HCT116 (cell line): ENCODE measurements around the gene CSGALNACT2. TPM values are rescaled to one million over a fixed set of nuclear protein-coding genes. Genes with fewer than 3 reads are reported as not detected.

ENCODE experiments used
- ATAC-seq: fragments of 200-7000 bp; cut with Tn5 transposase; 2 replicates; pipeline ENCODE4 v1.9.1; 2020; ENCODE audit warnings: mild to moderate bottlenecking, moderate library complexity
- Bru-seq: library from RNA; stranded (reverse); fragments of 400-500 nt; gene quantifications from one replicate; lab custom pipeline; 2021; lab: Mats Ljungman, UMichigan
- BruChase-seq, 2 experiments: library from RNA; stranded (reverse); fragments of 400-500 nt; gene quantifications; one replicate each; lab custom pipeline; 2021; lab: Mats Ljungman, UMichigan
- BruUV-seq: library from RNA; stranded (reverse); fragments of 400-500 nt; replicated peaks from 2 replicates; lab custom pipeline; 2021; lab: Mats Ljungman, UMichigan
- CTCF ChIA-PET: fragments of 300-600 bp; sonication (Branson Sonifier 250); formaldehyde crosslinking; loops from one replicate; lab custom pipeline; 2021; ENCODE audit warnings: antibody characterized with exemption; lab: Charles Lee
- POLR2A ChIA-PET: fragments of 300-600, 350-600 bp; sonication (Branson Sonifier 250); formaldehyde crosslinking; loops from one replicate; lab custom pipeline; 2021; ENCODE audit warnings: antibody characterized with exemption; lab: Charles Lee
- RAD21 ChIA-PET, 2 experiments: fragments of 300-600 bp; sonication (Branson Sonifier 250); formaldehyde crosslinking; loops; one replicate each; lab custom pipeline; 2023; ENCODE audit warnings: low total read pairs in 2 of 2; ENCODE audit not compliant: uncharacterized antibody in 2 of 2, unreplicated experiment in 2 of 2, low non-redundant PET in 1 of 2; lab: Charles Lee
- DNase-seq: peaks from one replicate; pipeline ENCODE4 v3.0.0-alpha.2; 2010; ENCODE audit warnings: low read depth, low spot score
- H2AFZ ChIP-seq: fragments of 200-600 bp; shearing (Covaris generic), sonication (generic); 2 replicates; pipeline ENCODE4 v1.6.1; 2017; ENCODE audit warnings: low read depth, mixed run types, mixed read lengths, antibody characterized with exemption, low read length; ENCODE audit not compliant: poor library complexity, severe bottlenecking
- H3K27ac ChIP-seq: 2 replicates; pipeline ENCODE4 v1.5.1; 2012; ENCODE audit warnings: low read depth, low read length
- H3K27me3 ChIP-seq: fragments of 200-600 bp; sonication (generic); 2 replicates; pipeline ENCODE4 v1.6.1; 2016; ENCODE audit warnings: mixed run types, low read length, mixed read lengths; ENCODE audit not compliant: insufficient read depth
- H3K36me3 ChIP-seq, 2 experiments: fragments of 200-500 bp in 1 of 2; fragments of 200-600 bp in 1 of 2; sonication (Bioruptor generic) in 1 of 2; sonication (generic) in 1 of 2; 2 replicates each; pipeline versions ENCODE4 v1.5.1 to v1.6.1; 2014 to 2016; ENCODE audit warnings: low read length in 2 of 2, inconsistent platforms in 1 of 2, mixed read lengths in 1 of 2, mixed run types in 1 of 2; ENCODE audit not compliant: insufficient read depth in 2 of 2, control insufficient read depth in 1 of 2
- H3K4me1 ChIP-seq, 2 experiments: fragments of 200-600 bp in 1 of 2; sonication (generic) in 1 of 2; 2 replicates each; pipeline versions ENCODE4 v1.5.1 to v1.6.1; 2012 to 2017; ENCODE audit warnings: low read length in 2 of 2, inconsistent platforms in 1 of 2, mild to moderate bottlenecking in 1 of 2, mixed read lengths in 1 of 2, mixed run types in 1 of 2, moderate library complexity in 1 of 2; ENCODE audit not compliant: insufficient read depth in 2 of 2, control insufficient read depth in 1 of 2
- H3K4me2 ChIP-seq: fragments of 200-600 bp; sonication (generic); 2 replicates; pipeline ENCODE4 v1.6.1; 2017; ENCODE audit warnings: mixed run types, low read length, mixed read lengths
- H3K4me3 ChIP-seq, 2 experiments: fragments of 200-600 bp in 1 of 2; sonication (generic) in 1 of 2; replicated peaks in 1 of 2; 2 replicates each; pipeline ENCODE4 v1.5.1; 2011 to 2016; ENCODE audit warnings: low read length in 2 of 2, control low read depth in 1 of 2, low read depth in 1 of 2, mild to moderate bottlenecking in 1 of 2, mixed read lengths in 1 of 2, mixed run types in 1 of 2
- H3K79me2 ChIP-seq: fragments of 200-600 bp; sonication (generic); 2 replicates; pipeline ENCODE4 v1.6.1; 2017; ENCODE audit warnings: mild to moderate bottlenecking, mixed run types, low read length, moderate library complexity, mixed read lengths; ENCODE audit not compliant: insufficient read depth
- H3K9ac ChIP-seq: fragments of 200-600 bp; sonication (generic); 2 replicates; pipeline ENCODE4 v1.6.1; 2016; ENCODE audit warnings: low read length, mixed read lengths
- H3K9me2 ChIP-seq: fragments of 200-600 bp; sonication (generic), shearing (Covaris generic); 2 replicates; pipeline ENCODE4 v1.6.1; 2017; ENCODE audit warnings: mixed run types, mild to moderate bottlenecking, moderate library complexity; ENCODE audit not compliant: insufficient read depth
- H3K9me3 ChIP-seq, 2 experiments: fragments of 200-500 bp in 1 of 2; fragments of 200-600 bp in 1 of 2; sonication (Bioruptor generic) in 1 of 2; sonication (generic) in 1 of 2; 2 replicates each; pipeline ENCODE4 v1.6.1; 2014 to 2017; ENCODE audit warnings: low read length in 2 of 2, mixed read lengths in 2 of 2, inconsistent platforms in 1 of 2, low read depth in 1 of 2, mild to moderate bottlenecking in 1 of 2, mixed run types in 1 of 2, moderate library complexity in 1 of 2; ENCODE audit not compliant: control insufficient read depth in 1 of 2, insufficient read depth in 1 of 2
- H4K20me1 ChIP-seq: fragments of 200-600 bp; sonication (generic), shearing (Covaris generic); 2 replicates; pipeline ENCODE4 v1.6.1; 2017; ENCODE audit warnings: mixed run types, mild to moderate bottlenecking, moderate library complexity; ENCODE audit not compliant: insufficient read depth
- CBX3 ChIP-seq: IDR thresholded peaks from 2 replicates; pipeline ENCODE4 v1.6.1; 2012; ENCODE audit warnings: low read depth
- CEBPB ChIP-seq: IDR thresholded peaks from 2 replicates; pipeline ENCODE4 v1.6.1; 2012; ENCODE audit warnings: low read depth
- POLR2A ChIP-seq: IDR thresholded peaks from 2 replicates; pipeline ENCODE4 v1.7.0; 2011; ENCODE audit warnings: borderline replicate concordance; ENCODE audit not compliant: insufficient read depth, insufficient read length; ENCODE audit errors: extremely low read depth
- POLR2AphosphoS5 ChIP-seq: IDR thresholded peaks from 2 replicates; pipeline ENCODE4 v1.6.1; 2011; ENCODE audit warnings: mild to moderate bottlenecking, low read depth, low read length, moderate library complexity
- RAD21 ChIP-seq: IDR thresholded peaks from 2 replicates; pipeline ENCODE4 v1.6.1; 2012; ENCODE audit warnings: low read depth, mild to moderate bottlenecking
- SRF ChIP-seq: IDR thresholded peaks from 2 replicates; pipeline ENCODE4 v1.6.1; 2012; ENCODE audit warnings: low read depth
- YY1 ChIP-seq: IDR thresholded peaks from 2 replicates; pipeline ENCODE4 v1.6.1; 2011; ENCODE audit warnings: low read length, low read depth, moderate library complexity, mild to moderate bottlenecking; ENCODE audit not compliant: insufficient replicate concordance; ENCODE audit errors: extremely low read depth
- ZFX ChIP-seq: fragments of 450-650 bp; IDR thresholded peaks from 2 replicates; pipeline ENCODE4 v1.6.1; 2017
- ZNF274 ChIP-seq: fragments of 200-500 bp; sonication (Bioruptor generic); IDR thresholded peaks from 2 replicates; pipeline ENCODE4 v1.6.1; 2014; ENCODE audit warnings: mild to moderate bottlenecking, low read depth, low read length, inconsistent platforms
- intact Hi-C: fragments of 100-400 bp; cut with micrococcal nuclease; formaldehyde crosslinking; loops from 2 replicates; pipeline ENCODE4 v1.10.0; 2022
- long read RNA-seq: library from polyadenylated mRNA; unstranded; transcript quantifications from one replicate; pipeline ENCODE4 v2.0.0, GENCODE V29; 2021; ENCODE audit not compliant: unreplicated experiment
- polyA plus RNA-seq: library from polyadenylated mRNA; unstranded; fragments of >200 nt; gene quantifications from 2 replicates; pipeline ENCODE4 v1.2.1, GENCODE V29; 2012; ENCODE audit warnings: missing spikeins
- total RNA-seq: library from RNA; stranded (reverse); gene quantifications from one replicate; pipeline ENCODE4 v1.2.1, GENCODE V29; 2021; ENCODE audit not compliant: unreplicated experiment
- TF ChIP-seq, protein P1 (sequence below), 3 experiments: fragments of 200-600 bp in 1 of 3; sonication (generic) in 1 of 3; IDR thresholded peaks in 2 of 3; conservative IDR thresholded peaks in 1 of 3; 2 replicates each; pipeline ENCODE4 v1.5.1; 2012 to 2017; ENCODE audit warnings: low read depth in 2 of 3, low read length in 2 of 3, antibody characterized with exemption in 1 of 3, borderline replicate concordance in 1 of 3, control low read depth in 1 of 3, mild to moderate bottlenecking in 1 of 3, mixed read lengths in 1 of 3, mixed run types in 1 of 3, moderate library complexity in 1 of 3; ENCODE audit not compliant: insufficient read depth in 1 of 3
- TF ChIP-seq, protein P2 (sequence below): IDR thresholded peaks from 2 replicates; pipeline ENCODE4 v1.6.1; 2011; ENCODE audit warnings: mild to moderate bottlenecking, low read length, moderate library complexity; ENCODE audit not compliant: insufficient replicate concordance; ENCODE audit errors: extremely low read depth

CSGALNACT2 gene, protein sequence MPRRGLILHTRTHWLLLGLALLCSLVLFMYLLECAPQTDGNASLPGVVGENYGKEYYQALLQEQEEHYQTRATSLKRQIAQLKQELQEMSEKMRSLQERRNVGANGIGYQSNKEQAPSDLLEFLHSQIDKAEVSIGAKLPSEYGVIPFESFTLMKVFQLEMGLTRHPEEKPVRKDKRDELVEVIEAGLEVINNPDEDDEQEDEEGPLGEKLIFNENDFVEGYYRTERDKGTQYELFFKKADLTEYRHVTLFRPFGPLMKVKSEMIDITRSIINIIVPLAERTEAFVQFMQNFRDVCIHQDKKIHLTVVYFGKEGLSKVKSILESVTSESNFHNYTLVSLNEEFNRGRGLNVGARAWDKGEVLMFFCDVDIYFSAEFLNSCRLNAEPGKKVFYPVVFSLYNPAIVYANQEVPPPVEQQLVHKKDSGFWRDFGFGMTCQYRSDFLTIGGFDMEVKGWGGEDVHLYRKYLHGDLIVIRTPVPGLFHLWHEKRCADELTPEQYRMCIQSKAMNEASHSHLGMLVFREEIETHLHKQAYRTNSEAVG
- total RNA-seq (9.9 TPM), Bru-seq, nascent RNA (percentile 71 among the genes with signal in this experiment), BruChase-seq, experiment 1, labeled RNA remaining after a 6-hour chase (percentile 72 among the genes with signal in this experiment), BruChase-seq, experiment 2, labeled RNA remaining after a 2-hour chase (percentile 77 among the genes with signal in this experiment)
- polyA plus RNA-seq, result 3.7 and 5.1 TPM in 2 replicates
- long read RNA-seq, transcript CSGALNACT2-201 (8 exons, 3,730 nt), result major isoform, 21 of 42 reads
- long read RNA-seq, partial matches to known transcripts, result 4 of 42 reads
- long read RNA-seq, other reads (novel, unspliced or antisense), result 17 of 42 reads

DNA sequence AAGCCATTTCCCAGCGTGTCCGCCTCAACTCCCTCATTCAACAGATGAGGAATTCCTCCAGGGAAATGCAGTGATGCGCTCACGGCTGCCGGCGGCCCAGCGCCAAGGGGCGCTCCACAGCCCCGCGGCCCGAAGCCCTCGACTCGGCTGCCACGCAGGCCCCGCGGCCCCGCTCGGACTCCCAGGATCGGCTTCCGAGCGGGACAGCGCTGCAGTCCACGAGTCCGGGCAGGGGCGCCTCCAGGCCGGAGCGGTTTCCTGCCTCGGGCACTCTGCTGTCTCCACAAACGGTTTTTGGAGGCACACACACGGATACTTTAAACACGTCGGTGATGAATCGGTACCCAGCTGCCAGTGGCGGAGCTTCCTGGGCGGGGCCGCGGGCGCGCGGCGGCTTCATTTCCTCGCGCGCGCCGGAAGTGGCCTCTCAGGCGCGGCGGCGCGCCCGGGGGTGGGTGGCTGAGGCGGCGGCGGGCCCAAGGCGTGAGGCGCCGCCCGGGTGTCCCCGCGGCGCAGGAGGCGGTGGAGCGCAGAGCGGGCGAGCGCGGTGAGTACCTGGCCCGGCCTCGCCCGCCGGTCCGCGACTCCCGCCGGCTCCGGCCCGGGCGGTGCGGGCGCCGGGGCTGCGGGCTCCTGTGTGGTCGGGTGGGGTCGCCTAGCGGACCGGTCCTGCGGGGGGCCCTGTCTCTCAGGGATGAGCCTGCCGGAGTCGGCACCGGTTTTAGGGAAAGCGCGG is at the start of gene CSGALNACT2:
CSGALNACT2 (plus strand) TSS at position 425 of the 736 bp plus-strand sequence. CDS start 16,705 bp downstream, outside the sequence.
- BruUV-seq, result no TSS peak
- CTCF ChIA-PET, result no interaction called here
- Histone ChIP-seq H4K20me1 (no peaks in the 10 kb centered on the region), H3K9me2 (no peaks in the 10 kb centered on the region), H3K27ac (peak within 1 kb of the TSS; percentile 89), H3K4me2 (peak within 1 kb of the TSS; percentile 94), H3K9me3 (no peaks in the 10 kb centered on the region), H3K9ac (peak within 1 kb of the TSS; percentile 70), H3K36me3 (no peaks in the 10 kb centered on the region), H3K4me3 (peak within 1 kb of the TSS; percentile 69 to 96), H3K79me2 (peaks cover 39% of the 10 kb centered on the region), H3K27me3 (no peaks in the 10 kb centered on the region), H2AFZ (peak within 1 kb of the TSS; percentile 36), H3K4me1 (peaks cover 3 to 16% of the 10 kb centered on the region in 2 experiments; a peak in 3 of 4 replicates)
- RAD21 ChIA-PET, result interaction anchor here in 1 of 2 experiments (0.9 kb wide), 1 partner anchor 274 kb away, joined by 3 read pairs; no protein-coding TSS in a partner anchor
- ATAC-seq, result peak; percentile 87
- peak; percentile 34 for DNase-seq
- POLR2A ChIA-PET, result interaction anchor here (1.1 kb wide), 1 partner anchor 9 kb away, joined by 3 read pairs; no protein-coding TSS in a partner anchor
- no peak for TF ChIP-seq CEBPB
- TF ChIP-seq ZFX, result peak; percentile 91
- TF ChIP-seq POLR2AphosphoS5, result peak; percentile 72
- TF ChIP-seq YY1, result peak; percentile 14
- intact Hi-C loops, result no loop called here

DNA sequence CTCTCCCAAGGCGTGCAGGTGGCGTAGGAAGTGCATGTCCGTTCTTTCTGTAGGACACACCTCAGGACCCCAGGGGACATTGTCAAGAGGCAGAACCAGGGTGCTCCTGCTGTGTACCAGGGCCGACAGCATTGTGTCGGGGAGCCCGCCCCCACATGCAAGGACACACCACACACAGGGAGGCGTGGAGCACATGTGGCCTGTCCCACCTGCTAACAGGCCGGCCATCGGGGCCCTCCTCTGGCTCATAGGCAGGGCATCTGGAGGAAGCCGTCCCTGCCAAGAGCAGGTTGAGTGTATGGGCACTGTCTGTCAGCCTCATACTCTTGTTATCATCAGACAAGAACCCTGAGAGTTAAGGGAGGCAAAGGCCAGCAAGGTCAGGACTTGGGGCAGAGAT is 48.7 kb upstream of the CSGALNACT2 start:
- CTCF ChIA-PET, result no interaction called here
- DNase-seq, result no peak
- no peak overlapping the region for H3K27ac ChIP-seq
- TF ChIP-seq, protein P1, sequence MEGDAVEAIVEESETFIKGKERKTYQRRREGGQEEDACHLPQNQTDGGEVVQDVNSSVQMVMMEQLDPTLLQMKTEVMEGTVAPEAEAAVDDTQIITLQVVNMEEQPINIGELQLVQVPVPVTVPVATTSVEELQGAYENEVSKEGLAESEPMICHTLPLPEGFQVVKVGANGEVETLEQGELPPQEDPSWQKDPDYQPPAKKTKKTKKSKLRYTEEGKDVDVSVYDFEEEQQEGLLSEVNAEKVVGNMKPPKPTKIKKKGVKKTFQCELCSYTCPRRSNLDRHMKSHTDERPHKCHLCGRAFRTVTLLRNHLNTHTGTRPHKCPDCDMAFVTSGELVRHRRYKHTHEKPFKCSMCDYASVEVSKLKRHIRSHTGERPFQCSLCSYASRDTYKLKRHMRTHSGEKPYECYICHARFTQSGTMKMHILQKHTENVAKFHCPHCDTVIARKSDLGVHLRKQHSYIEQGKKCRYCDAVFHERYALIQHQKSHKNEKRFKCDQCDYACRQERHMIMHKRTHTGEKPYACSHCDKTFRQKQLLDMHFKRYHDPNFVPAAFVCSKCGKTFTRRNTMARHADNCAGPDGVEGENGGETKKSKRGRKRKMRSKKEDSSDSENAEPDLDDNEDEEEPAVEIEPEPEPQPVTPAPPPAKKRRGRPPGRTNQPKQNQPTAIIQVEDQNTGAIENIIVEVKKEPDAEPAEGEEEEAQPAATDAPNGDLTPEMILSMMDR (IDR thresholded peaks at IDR 0.05 in 2 of 3, conservative IDR thresholded peaks at IDR 0.05 in 1 of 3; ENCODE audit: borderline replicate concordance in 1 of 3, insufficient read depth in 1 of 3, low read depth in 2 of 3, low read length in 2 of 3), result no peak
- TF ChIP-seq, protein P2, sequence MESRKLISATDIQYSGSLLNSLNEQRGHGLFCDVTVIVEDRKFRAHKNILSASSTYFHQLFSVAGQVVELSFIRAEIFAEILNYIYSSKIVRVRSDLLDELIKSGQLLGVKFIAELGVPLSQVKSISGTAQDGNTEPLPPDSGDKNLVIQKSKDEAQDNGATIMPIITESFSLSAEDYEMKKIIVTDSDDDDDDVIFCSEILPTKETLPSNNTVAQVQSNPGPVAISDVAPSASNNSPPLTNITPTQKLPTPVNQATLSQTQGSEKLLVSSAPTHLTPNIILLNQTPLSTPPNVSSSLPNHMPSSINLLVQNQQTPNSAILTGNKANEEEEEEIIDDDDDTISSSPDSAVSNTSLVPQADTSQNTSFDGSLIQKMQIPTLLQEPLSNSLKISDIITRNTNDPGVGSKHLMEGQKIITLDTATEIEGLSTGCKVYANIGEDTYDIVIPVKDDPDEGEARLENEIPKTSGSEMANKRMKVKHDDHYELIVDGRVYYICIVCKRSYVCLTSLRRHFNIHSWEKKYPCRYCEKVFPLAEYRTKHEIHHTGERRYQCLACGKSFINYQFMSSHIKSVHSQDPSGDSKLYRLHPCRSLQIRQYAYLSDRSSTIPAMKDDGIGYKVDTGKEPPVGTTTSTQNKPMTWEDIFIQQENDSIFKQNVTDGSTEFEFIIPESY, result no peak
- TF ChIP-seq CBX3 (no peak), CEBPB (no peak), RAD21 (no peak), ZNF274 (no peak), POLR2A (no peak), SRF (no peak)

More for the DNA sequence above, 48.7 kb upstream of the CSGALNACT2 start:
- Histone ChIP-seq H3K36me3 (no peaks in the 10 kb centered on the region), H2AFZ (no peak overlapping the region), H3K79me2 (no peaks in the 10 kb centered on the region), H4K20me1 (no peaks in the 10 kb centered on the region), H3K4me3 (no peak overlapping the region), H3K9me3 (no peaks in the 10 kb centered on the region), H3K4me2 (no peak overlapping the region), H3K9ac (no peak overlapping the region), H3K4me1 (no peaks in the 10 kb centered on the region), H3K27me3 (no peaks in the 10 kb centered on the region), H3K9me2 (no peaks in the 10 kb centered on the region)
- ATAC-seq, result no peak
- intact Hi-C loops, result no loop called here
- ChIA-PET RAD21 (no interaction called here), POLR2A (no interaction called here)
- BruUV-seq, result no TSS peak
